ENCODE results near the gene SLC11A1. TPM values are rescaled to one million over a fixed set of nuclear protein-coding genes. Genes with fewer than 3 reads are reported as not detected.

SLC11A1 gene
- polyA plus RNA-seq, 1 donor (not counting 4 experiments of a cell fraction or from before 2014, with no cell fraction given) = 0.46 TPM

- peak overlapping the region; percentile 77 for H3K4me2 ChIP-seq (ENCODE audit: control insufficient read depth, extremely low read depth, insufficient read depth, low read depth, low read length)
- H3K9ac ChIP-seq (ENCODE audit: control insufficient read depth, extremely low read depth, insufficient read depth, low read length) = peak overlapping the region; percentile 60
- no peaks in the 10 kb centered on the region for H3K9me3 ChIP-seq (ENCODE audit: control insufficient read depth, low read depth, low read length)
- H3K79me2 ChIP-seq (ENCODE audit: control insufficient read depth, insufficient read depth, low read length) = no peaks in the 10 kb centered on the region
- FAIRE-seq (peak; percentile 9), DNase-seq (ENCODE audit: low read depth, low spot score) (no peak)
- peaks cover 4% of the 10 kb centered on the region for H3K4me1 ChIP-seq (ENCODE audit: control insufficient read depth, extremely low read depth, insufficient read depth, low read length)
- no peaks in the 10 kb centered on the region for H4K20me1 ChIP-seq (ENCODE audit: control insufficient read depth, extremely low read depth, insufficient read depth, low read length)
- H3K9me1 ChIP-seq (ENCODE audit: control insufficient read depth, extremely low read depth, insufficient read depth, low read length) = no peaks in the 10 kb centered on the region
- TF ChIP-seq CTCF (optimal IDR thresholded peaks at IDR 0.05 in 1 of 3, IDR thresholded peaks at IDR 0.05 in 1 of 3, conservative IDR thresholded peaks at IDR 0.05 in 1 of 3; ENCODE audit: extremely low read depth in 1 of 3, insufficient read depth in 2 of 3, low read length in 3 of 3) (no peak), EZH2 (IDR thresholded peaks at IDR 0.05; ENCODE audit: low read length) (no peak)
- H3K4me3 ChIP-seq (ENCODE audit: control insufficient read depth in 2 of 3, extremely low read depth in 1 of 3, insufficient read depth in 2 of 3, low read depth in 1 of 3, low read length in 3 of 3) = peak overlapping the region; percentile 41 to 66 (median 54)
- H3K27ac ChIP-seq (ENCODE audit: control insufficient read depth, insufficient read depth, low read length) = no peak overlapping the region
- H3K36me3 ChIP-seq (ENCODE audit: control insufficient read depth in 2 of 2, extremely low read depth in 1 of 2, insufficient read depth in 2 of 2, low read length in 2 of 2) = no peaks in the 10 kb centered on the region
- H3K27me3 ChIP-seq (ENCODE audit: control insufficient read depth, extremely low read depth, insufficient read depth, low read length) = no peaks in the 10 kb centered on the region
- H2AFZ ChIP-seq (ENCODE audit: control insufficient read depth, low read length) = peak overlapping the region; percentile 85
- dilution Hi-C loops (cut with MboI; ENCODE audit: extremely low pct_ligation_motif_present, low sequenced_read_pairs) = no loop called here
Measured at GRCh38 chr2:218367415-218368149, 14.5 kb upstream of the SLC11A1 start.

GRCh38 chr2:218368150-218368528, 13.9 kb upstream of the SLC11A1 start:
- Histone ChIP-seq H2AFZ (ENCODE audit: control insufficient read depth, low read length) (peak overlapping the region; percentile 85), H3K4me1 (ENCODE audit: control insufficient read depth, extremely low read depth, insufficient read depth, low read length) (peaks cover 4% of the 10 kb centered on the region), H3K36me3 (ENCODE audit: control insufficient read depth in 2 of 2, extremely low read depth in 1 of 2, insufficient read depth in 2 of 2, low read length in 2 of 2) (no peaks in the 10 kb centered on the region), H3K27ac (ENCODE audit: control insufficient read depth, insufficient read depth, low read length) (no peak overlapping the region), H3K9me1 (ENCODE audit: control insufficient read depth, extremely low read depth, insufficient read depth, low read length) (no peaks in the 10 kb centered on the region), H4K20me1 (ENCODE audit: control insufficient read depth, extremely low read depth, insufficient read depth, low read length) (no peaks in the 10 kb centered on the region), H3K9me3 (ENCODE audit: control insufficient read depth, low read depth, low read length) (no peaks in the 10 kb centered on the region), H3K27me3 (ENCODE audit: control insufficient read depth, extremely low read depth, insufficient read depth, low read length) (no peaks in the 10 kb centered on the region), H3K4me2 (ENCODE audit: control insufficient read depth, extremely low read depth, insufficient read depth, low read depth, low read length) (peak overlapping the region; percentile 77), H3K9ac (ENCODE audit: control insufficient read depth, extremely low read depth, insufficient read depth, low read length) (peak overlapping the region; percentile 60), H3K79me2 (ENCODE audit: control insufficient read depth, insufficient read depth, low read length) (no peaks in the 10 kb centered on the region), H3K4me3 (ENCODE audit: control insufficient read depth in 2 of 3, extremely low read depth in 1 of 3, insufficient read depth in 2 of 3, low read depth in 1 of 3, low read length in 3 of 3) (peak overlapping the region; percentile 41 to 66 (median 54))
- peak; percentile 78 for FAIRE-seq
- no peak for DNase-seq (ENCODE audit: low read depth, low spot score)
- dilution Hi-C loops (cut with MboI; ENCODE audit: extremely low pct_ligation_motif_present, low sequenced_read_pairs) = no loop called here
- TF ChIP-seq CTCF (optimal IDR thresholded peaks at IDR 0.05 in 1 of 3, IDR thresholded peaks at IDR 0.05 in 1 of 3, conservative IDR thresholded peaks at IDR 0.05 in 1 of 3; ENCODE audit: extremely low read depth in 1 of 3, insufficient read depth in 2 of 3, low read length in 3 of 3) = no peak

All from keratinocyte (primary cell).